ENCODE results near the gene IQCE.

DNA sequence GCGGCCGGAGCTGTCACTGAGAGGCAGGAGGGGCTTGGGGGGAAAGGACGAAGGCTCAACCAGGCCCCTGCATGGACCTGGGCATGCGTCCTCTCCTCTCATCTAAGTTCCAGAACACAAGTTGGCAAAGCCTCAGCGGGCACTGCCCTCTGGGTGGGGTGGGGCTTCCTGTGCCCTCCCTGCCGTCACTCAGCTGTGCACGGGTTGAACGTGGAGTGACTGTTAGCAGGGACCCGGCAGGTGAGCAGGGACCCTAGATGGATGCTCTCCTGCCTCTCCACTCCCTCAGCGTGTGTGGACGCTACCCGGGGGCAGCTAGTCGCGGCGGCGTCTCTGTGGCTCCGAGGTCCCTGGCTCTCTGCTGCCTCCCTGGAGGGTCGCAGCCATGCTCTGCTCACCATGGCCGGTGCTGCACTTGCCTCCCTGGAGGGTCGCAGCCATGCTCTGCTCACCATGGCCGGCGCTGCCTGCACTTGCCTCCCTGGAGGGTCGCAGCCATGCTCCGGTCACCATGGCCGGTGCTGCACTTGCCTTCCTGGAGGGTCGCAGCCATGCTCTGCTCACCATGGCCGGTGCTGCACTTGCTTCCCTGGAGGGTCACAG lies 36.6 kb downstream of the IQCE start:
- TF ChIP-seq, protein P1, sequence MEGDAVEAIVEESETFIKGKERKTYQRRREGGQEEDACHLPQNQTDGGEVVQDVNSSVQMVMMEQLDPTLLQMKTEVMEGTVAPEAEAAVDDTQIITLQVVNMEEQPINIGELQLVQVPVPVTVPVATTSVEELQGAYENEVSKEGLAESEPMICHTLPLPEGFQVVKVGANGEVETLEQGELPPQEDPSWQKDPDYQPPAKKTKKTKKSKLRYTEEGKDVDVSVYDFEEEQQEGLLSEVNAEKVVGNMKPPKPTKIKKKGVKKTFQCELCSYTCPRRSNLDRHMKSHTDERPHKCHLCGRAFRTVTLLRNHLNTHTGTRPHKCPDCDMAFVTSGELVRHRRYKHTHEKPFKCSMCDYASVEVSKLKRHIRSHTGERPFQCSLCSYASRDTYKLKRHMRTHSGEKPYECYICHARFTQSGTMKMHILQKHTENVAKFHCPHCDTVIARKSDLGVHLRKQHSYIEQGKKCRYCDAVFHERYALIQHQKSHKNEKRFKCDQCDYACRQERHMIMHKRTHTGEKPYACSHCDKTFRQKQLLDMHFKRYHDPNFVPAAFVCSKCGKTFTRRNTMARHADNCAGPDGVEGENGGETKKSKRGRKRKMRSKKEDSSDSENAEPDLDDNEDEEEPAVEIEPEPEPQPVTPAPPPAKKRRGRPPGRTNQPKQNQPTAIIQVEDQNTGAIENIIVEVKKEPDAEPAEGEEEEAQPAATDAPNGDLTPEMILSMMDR (IDR thresholded peaks at IDR 0.05; ENCODE audit: poor library complexity) = no peak
- TF ChIP-seq EZH2 (IDR thresholded peaks at IDR 0.05; ENCODE audit: borderline replicate concordance) (no peak), EZH2phosphoT487 (IDR thresholded peaks at IDR 0.05; ENCODE audit: low read depth, severe bottlenecking, unreplicated experiment) (no peak)
